ENCODE data around the gene CTDP1.
"Not testable (repeated sequence)": the region's sequence is repeated elsewhere in the genome, so short reads cannot be mapped to it uniquely, and the experiment has no call there.

CTDP1 gene

GRCh38 chr18:79682894-79683625, 3.5 kb downstream of the CTDP1 start:
- peak in 1 of 2 experiments; percentile 56 for DNase-seq (ENCODE audit: low read depth in 2 of 2)

GRCh38 chr18:79683626-79684282, 4.2 kb downstream of the CTDP1 start:
- DNase-seq (ENCODE audit: low read depth in 2 of 2), result no peak

GRCh38 chr18:79684283-79684631, 4.7 kb downstream of the CTDP1 start:
- DNase-seq (ENCODE audit: low read depth in 2 of 2), result no peak

- no peak for DNase-seq (ENCODE audit: low read depth in 2 of 2)
Observed at GRCh38 chr18:79684787-79685186, 5.2 kb downstream of the CTDP1 start.

- DNase-seq (ENCODE audit: low read depth in 2 of 2), result no peak
Observed at GRCh38 chr18:79685281-79685680, 5.7 kb downstream of the CTDP1 start.

GRCh38 chr18:79685971-79686370, 6.4 kb downstream of the CTDP1 start:
- no peak for DNase-seq (ENCODE audit: low read depth in 2 of 2)

- no peak for DNase-seq (ENCODE audit: low read depth in 2 of 2)
Observed at GRCh38 chr18:79687806-79688205, 8.2 kb downstream of the CTDP1 start.

GRCh38 chr18:79690071-79690470, 10.5 kb downstream of the CTDP1 start:
- no peak for DNase-seq (ENCODE audit: low read depth in 2 of 2)

- no peak for DNase-seq (ENCODE audit: low read depth in 2 of 2)
Observed at GRCh38 chr18:79690586-79691482, 11.2 kb downstream of the CTDP1 start.

- no peak for DNase-seq (ENCODE audit: low read depth in 2 of 2)
Observed at GRCh38 chr18:79692056-79692455, 12.5 kb downstream of the CTDP1 start.

- no peak for DNase-seq (ENCODE audit: low read depth in 2 of 2)
Observed at GRCh38 chr18:79692886-79693285, 13.3 kb downstream of the CTDP1 start.

- no peak for DNase-seq (ENCODE audit: low read depth in 2 of 2)
Observed at GRCh38 chr18:79693561-79694205, 14.1 kb downstream of the CTDP1 start.

- DNase-seq (ENCODE audit: low read depth in 2 of 2), result not testable (repeated sequence)
Observed at GRCh38 chr18:79694206-79694894, 14.7 kb downstream of the CTDP1 start.

- DNase-seq (ENCODE audit: low read depth in 2 of 2), result no peak
Observed at GRCh38 chr18:79694895-79695213, 15.3 kb downstream of the CTDP1 start.

GRCh38 chr18:79695269-79695668, 15.7 kb downstream of the CTDP1 start:
- no peak for DNase-seq (ENCODE audit: low read depth in 2 of 2)

GRCh38 chr18:79695856-79696850, 16.6 kb downstream of the CTDP1 start:
- no peak for DNase-seq (ENCODE audit: low read depth in 2 of 2)

- DNase-seq (ENCODE audit: low read depth in 2 of 2), result no peak
Observed at GRCh38 chr18:79697178-79697577, 17.6 kb downstream of the CTDP1 start.

- DNase-seq (ENCODE audit: low read depth in 2 of 2), result no peak
Observed at GRCh38 chr18:79697976-79698375, 18.4 kb downstream of the CTDP1 start.

- DNase-seq (ENCODE audit: low read depth in 2 of 2), result no peak
Observed at GRCh38 chr18:79698668-79699335, 19.2 kb downstream of the CTDP1 start.

GRCh38 chr18:79699653-79700052, 20.1 kb downstream of the CTDP1 start:
- DNase-seq (ENCODE audit: low read depth in 2 of 2), result no peak

Data from stimulated activated CD4-positive, alpha-beta T cell treated with anti-CD3 and anti-CD28 coated beads, Interleukin-12 subunit alpha, Interleukin-12 subunit beta, amount 100 ng/mL, for 24 hours (primary cell).